Erythroblast (primary cell): ENCODE results near the gene SYTL2.

Experiments used
- GATA1 ChIP-seq: IDR thresholded peaks from 2 replicates; pipeline ENCODE4 v1.6.1; 2011; ENCODE audit warnings: low read depth, mild to moderate bottlenecking, control low read depth, low read length, moderate library complexity
- POLR2A ChIP-seq: IDR thresholded peaks from 2 replicates; pipeline ENCODE4 v1.6.1; 2011; ENCODE audit warnings: mild to moderate bottlenecking, low read length

GRCh38 chr11:85665733-85666132, 145.2 kb downstream of the SYTL2 start:
- TF ChIP-seq POLR2A (no peak), GATA1 (no peak)
